ENCODE results near the gene GPR45. TPM values are rescaled to one million over a fixed set of nuclear protein-coding genes. Genes with fewer than 3 reads are reported as not detected.
A peak's percentile ranks its signal among the peaks of the same experiment; 100 is the strongest.

The GPR45 gene
- total and polyA plus RNA-seq, 9 of the 15 experiments (the other 6 are each of a cell fraction or from before 2014, with no cell fraction given): not detected

DNA sequence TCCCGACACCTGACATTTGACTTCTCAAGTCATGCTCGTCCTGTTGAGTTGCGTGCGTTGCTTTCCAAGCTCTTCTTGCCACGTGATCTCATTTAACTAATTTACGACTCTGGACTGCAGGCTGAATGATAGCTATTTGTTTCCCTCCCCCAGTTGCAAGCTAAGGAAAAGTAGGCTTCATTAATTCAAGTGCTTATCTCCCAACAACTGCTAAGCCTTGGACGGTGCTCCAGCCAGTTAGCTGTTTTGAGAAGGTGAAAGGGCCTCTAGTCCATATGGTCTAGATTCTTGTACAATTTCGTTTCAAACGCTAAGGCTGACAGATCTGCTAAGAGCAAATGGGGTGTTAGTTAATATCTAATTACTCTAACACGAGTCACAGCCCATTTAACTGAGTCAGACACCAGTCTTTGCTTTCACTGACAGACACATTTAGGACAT is 21.1 kb downstream of the GPR45 start (continued):
- TF ChIP-seq, protein P1, sequence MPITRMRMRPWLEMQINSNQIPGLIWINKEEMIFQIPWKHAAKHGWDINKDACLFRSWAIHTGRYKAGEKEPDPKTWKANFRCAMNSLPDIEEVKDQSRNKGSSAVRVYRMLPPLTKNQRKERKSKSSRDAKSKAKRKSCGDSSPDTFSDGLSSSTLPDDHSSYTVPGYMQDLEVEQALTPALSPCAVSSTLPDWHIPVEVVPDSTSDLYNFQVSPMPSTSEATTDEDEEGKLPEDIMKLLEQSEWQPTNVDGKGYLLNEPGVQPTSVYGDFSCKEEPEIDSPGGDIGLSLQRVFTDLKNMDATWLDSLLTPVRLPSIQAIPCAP (CRISPR knock-in tag; IDR thresholded peaks at IDR 0.05; ENCODE audit: borderline replicate concordance): no peak
- TF ChIP-seq TEAD4 (IDR thresholded peaks at IDR 0.05; ENCODE audit: low read length): peak; percentile 59
- TF ChIP-seq TEAD4 (CRISPR knock-in tag; IDR thresholded peaks at IDR 0.05; ENCODE audit: borderline replicate concordance): no peak
- no peak for TF ChIP-seq ZNF76 (CRISPR knock-in tag; IDR thresholded peaks at IDR 0.05; ENCODE audit: borderline replicate concordance)
- no peak for TF ChIP-seq ETV5 (CRISPR knock-in tag; IDR thresholded peaks at IDR 0.05; ENCODE audit: low read depth)
- TF ChIP-seq CREM (IDR thresholded peaks at IDR 0.05; ENCODE audit: low read depth): 0 out of 2 replicates have a peak, but pooled peaks have one; percentile 7
- no peak for TF ChIP-seq NFIC (IDR thresholded peaks at IDR 0.05)
- TF ChIP-seq, protein P2, sequence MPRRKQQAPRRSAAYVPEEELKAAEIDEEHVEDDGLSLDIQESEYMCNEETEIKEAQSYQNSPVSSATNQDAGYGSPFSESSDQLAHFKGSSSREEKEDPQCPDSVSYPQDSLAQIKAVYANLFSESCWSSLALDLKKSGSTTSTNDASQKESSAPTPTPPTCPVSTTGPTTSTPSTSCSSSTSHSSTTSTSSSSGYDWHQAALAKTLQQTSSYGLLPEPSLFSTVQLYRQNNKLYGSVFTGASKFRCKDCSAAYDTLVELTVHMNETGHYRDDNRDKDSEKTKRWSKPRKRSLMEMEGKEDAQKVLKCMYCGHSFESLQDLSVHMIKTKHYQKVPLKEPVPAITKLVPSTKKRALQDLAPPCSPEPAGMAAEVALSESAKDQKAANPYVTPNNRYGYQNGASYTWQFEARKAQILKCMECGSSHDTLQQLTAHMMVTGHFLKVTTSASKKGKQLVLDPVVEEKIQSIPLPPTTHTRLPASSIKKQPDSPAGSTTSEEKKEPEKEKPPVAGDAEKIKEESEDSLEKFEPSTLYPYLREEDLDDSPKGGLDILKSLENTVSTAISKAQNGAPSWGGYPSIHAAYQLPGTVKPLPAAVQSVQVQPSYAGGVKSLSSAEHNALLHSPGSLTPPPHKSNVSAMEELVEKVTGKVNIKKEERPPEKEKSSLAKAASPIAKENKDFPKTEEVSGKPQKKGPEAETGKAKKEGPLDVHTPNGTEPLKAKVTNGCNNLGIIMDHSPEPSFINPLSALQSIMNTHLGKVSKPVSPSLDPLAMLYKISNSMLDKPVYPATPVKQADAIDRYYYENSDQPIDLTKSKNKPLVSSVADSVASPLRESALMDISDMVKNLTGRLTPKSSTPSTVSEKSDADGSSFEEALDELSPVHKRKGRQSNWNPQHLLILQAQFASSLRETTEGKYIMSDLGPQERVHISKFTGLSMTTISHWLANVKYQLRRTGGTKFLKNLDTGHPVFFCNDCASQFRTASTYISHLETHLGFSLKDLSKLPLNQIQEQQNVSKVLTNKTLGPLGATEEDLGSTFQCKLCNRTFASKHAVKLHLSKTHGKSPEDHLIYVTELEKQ (CRISPR knock-in tag; IDR thresholded peaks at IDR 0.05): no peak
- no peak for TF ChIP-seq CREBBP (IDR thresholded peaks at IDR 0.05; ENCODE audit: low read depth, low read length)
- no peak for TF ChIP-seq NFIX (CRISPR knock-in tag; IDR thresholded peaks at IDR 0.05; ENCODE audit: low read depth)
- TF ChIP-seq TBL1XR1 (IDR thresholded peaks at IDR 0.05; ENCODE audit: low read length in 2 of 2): no peak
- 0 out of 2 replicates have a peak, but pooled peaks have one; percentile 45 for TF ChIP-seq POLR2AphosphoS5 (IDR thresholded peaks at IDR 0.05; ENCODE audit: control insufficient read depth, insufficient read depth, low read depth, low read length)
- peak; percentile 54 for TF ChIP-seq CBFA2T2 (conservative IDR thresholded peaks at IDR 0.05)
- TF ChIP-seq SNRNP70 (optimal IDR thresholded peaks at IDR 0.05; ENCODE audit: low read depth, low read length): no peak
- no peak for TF ChIP-seq KLF10 (CRISPR knock-in tag; IDR thresholded peaks at IDR 0.05)
- TF ChIP-seq, protein P3, sequence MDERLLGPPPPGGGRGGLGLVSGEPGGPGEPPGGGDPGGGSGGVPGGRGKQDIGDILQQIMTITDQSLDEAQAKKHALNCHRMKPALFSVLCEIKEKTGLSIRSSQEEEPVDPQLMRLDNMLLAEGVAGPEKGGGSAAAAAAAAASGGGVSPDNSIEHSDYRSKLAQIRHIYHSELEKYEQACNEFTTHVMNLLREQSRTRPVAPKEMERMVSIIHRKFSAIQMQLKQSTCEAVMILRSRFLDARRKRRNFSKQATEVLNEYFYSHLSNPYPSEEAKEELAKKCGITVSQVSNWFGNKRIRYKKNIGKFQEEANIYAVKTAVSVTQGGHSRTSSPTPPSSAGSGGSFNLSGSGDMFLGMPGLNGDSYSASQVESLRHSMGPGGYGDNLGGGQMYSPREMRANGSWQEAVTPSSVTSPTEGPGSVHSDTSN (CRISPR knock-in tag; IDR thresholded peaks at IDR 0.05; ENCODE audit: low read depth): no peak
- TF ChIP-seq, protein P3 (tag; conservative IDR thresholded peaks at IDR 0.05; ENCODE audit: low read depth): peak; percentile 73
- no peak for TF ChIP-seq SAP30 (IDR thresholded peaks at IDR 0.05; ENCODE audit: borderline replicate concordance, insufficient read depth, low read depth, low read length, poor library complexity, severe bottlenecking)
- TF ChIP-seq, protein P4, sequence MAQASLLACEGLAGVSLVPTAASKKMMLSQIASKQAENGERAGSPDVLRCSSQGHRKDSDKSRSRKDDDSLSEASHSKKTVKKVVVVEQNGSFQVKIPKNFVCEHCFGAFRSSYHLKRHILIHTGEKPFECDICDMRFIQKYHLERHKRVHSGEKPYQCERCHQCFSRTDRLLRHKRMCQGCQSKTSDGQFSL (CRISPR knock-in tag; IDR thresholded peaks at IDR 0.05): no peak
- TF ChIP-seq, protein P4 (tag; IDR thresholded peaks at IDR 0.05): no peak
- TF ChIP-seq SPI1 (IDR thresholded peaks at IDR 0.05; ENCODE audit: borderline replicate concordance, low read depth, low read length): no peak

All from K562 (cell line).